HG02970 (cell line): ENCODE data around the gene NT5DC3.
"Not testable (repeated sequence)": the region's sequence is repeated elsewhere in the genome, so short reads cannot be mapped to it uniquely, and the experiment has no call there.

Experiments used
- ATAC-seq: cut with Tn5 transposase; IDR thresholded peaks from one replicate; pipeline ENCODE4 v1.9.1; 2021; ENCODE audit warnings: mild to moderate bottlenecking, moderate library complexity, moderate number of reproducible peaks; ENCODE audit not compliant: unreplicated experiment, low FRiP score

The NT5DC3 gene

DNA sequence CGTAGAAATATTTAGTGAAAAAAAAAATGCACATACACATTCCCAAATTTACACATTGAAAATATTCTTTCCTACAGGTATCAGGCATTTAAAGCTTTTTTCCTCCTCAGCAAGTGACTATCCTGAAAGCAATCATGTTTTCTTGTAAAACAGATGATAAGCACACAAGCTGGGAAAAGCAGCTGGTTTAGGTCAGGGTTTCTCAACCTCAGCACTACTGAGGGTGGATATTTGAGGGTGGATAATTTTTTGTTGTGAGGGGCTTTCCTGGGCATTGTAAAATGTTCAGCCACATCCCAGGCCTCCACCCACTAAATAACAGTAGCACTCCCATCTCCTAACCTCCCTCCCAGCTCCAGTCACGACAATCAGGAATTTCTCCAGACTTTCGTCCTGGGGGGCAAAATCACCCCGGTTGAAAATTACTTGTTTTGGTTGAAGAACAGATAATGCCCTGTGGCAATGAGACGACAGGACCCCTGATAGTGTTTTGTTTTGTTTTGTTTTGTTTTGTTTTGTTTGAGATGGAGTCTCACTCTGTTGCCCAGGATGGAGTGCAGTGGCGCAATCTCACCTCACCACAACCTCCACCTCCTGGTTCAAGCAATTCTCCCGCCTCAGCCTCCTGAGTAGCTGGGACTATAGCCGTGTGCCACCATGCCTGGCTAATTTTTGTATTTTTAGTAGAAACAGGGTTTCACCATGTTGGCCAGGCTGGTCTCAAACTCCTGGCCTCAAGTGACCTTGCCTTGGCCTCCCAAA lies 15.0 kb upstream of the NT5DC3 start:
- no peak for ATAC-seq

DNA sequence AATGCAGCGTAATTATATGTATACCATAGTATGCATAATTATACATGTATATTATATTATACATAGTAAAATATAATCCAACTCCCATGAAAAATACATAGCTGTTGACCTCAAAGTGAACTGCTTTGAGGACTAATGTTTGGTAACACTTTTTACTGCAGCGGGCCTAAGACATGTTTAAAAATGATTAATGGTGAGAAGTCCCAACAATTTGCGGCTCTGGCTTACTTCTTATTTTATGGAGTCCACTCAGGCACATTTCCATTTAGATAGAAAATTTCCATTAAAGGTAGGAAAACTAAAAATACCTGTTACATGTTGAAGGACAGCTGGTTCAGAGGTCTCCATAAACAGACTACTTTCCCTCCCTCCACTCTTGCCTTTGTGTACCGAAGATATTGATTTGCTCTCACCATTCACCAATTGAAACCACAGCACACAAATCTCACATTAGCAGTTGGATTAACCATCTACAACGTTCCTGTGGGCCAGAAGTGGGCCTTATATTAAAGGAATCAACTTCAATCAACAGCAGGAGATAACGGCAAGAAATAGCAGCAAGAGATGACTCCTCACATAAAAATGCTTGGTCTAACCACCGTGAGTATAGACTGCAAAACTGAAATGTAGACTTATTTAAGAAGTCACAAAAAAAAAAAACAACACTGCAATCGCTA lies 14.1 kb upstream of the NT5DC3 start:
- no peak for ATAC-seq

DNA sequence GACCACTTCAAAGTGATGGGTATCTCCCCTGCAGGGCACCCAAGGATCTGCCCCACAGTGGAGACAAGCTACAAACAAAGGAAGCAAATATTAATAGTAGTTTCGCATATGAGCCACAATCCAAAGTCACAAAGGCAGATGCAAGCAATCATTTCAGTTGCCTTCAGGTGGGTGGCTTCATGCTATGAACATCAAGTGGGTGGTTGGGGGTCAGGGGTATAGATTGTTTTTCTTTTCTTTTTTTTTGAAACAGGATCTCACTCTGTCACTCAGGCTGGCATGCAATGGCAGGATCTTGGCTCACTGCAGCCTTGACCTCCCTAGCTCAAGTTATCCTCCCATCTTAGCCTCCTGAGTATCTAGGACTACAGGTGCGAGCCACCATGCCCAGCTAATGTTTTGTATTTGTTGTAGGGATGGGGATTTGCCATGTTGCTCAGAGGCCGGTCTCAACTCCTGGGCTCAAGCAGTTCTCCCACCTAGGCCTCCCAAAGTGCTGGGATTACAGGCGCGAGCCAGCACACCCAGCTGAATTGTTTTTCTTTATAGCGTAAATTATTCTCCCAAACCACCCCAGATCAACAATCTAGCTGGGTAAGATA lies 13.4 kb upstream of the NT5DC3 start:
- ATAC-seq = no peak

DNA sequence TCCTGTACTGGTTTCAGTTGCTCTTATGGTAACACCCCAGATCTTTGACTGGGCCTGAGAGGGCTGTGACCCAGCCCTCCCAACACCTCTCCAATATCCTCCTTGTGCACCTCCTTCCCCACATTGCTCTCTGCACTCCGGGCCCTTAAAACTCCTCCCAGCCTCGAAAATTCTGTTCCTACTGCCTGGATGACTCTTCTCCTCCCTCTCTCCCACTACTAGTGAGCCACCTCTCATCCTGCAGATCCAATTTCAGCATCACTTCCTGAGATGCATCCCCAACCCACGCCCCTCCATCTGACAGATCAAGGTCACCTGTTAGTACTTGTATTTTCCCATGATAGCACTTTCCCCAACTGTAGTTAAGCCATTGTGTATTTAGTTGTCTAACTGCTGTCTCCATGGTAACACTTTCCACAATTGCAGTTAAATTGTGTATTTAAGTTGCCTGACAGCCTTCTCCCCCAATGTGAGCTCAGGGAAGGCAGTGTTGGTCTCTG lies 11.5 kb upstream of the NT5DC3 start:
- no peak for ATAC-seq

DNA sequence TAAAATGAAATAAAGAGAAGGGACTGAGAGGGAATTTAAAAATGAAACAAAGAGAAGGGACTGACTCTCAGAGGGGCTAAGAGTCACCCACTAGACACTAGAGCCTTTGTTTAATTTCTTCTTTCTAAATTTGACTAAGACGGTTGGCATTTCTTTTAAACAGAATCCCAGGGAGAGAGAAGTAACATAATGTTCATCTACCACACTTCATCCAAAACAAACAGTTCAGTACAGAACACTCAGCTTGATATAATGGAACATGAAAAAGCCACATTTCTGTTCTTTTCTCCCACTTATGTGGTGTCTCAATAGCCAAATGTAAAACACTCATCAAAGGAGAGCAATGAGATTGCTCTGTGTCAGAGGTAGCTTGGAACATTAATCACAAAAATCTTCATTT lies 10.1 kb upstream of the NT5DC3 start:
- no peak for ATAC-seq

DNA sequence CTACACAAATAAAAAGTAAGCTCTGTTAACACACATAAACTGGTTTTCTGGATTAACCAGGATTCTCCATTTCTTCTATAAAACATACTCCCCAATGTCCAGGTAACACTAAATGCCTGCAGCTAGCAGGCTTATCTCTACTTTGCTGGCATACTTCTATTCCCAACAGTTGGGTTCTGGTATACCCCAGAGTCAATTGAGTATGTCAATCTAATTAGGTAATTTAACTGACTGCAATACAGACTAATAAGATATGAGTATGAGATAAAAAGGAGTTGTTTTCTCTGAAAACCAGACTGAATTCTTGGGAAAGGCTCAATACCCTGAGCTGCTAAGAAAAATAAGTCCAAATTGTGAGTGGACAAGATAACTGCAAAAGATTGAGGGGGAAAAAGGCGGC lies 9.4 kb upstream of the NT5DC3 start:
- ATAC-seq = no peak

DNA sequence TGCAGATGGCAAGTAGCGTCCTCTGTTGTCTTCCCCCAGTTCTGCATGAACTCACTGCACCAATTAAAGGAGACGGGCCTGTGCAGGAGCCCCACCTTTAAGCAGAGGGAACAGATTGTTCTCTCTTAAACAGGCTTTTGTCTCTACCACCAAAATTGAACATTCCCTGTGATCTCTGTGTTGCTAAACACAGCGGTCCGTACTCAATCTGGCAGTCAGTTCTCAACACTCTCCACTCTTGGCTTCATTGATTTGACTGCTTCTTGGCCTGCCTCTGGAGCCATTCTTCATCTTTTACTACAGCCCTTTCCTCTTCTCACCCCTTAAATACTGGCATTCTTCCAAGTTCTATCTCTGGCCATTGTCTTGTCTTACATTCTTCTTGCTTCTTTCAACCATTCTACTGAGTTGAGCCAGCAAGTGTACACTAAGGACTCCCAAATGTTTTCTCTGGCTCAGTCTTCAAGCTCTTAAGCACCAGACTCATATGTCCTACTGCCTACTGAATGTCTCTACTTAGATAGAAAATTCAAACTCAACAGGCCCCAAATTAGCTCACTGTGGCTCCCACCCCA lies 8.0 kb upstream of the NT5DC3 start:
- ATAC-seq = no peak

DNA sequence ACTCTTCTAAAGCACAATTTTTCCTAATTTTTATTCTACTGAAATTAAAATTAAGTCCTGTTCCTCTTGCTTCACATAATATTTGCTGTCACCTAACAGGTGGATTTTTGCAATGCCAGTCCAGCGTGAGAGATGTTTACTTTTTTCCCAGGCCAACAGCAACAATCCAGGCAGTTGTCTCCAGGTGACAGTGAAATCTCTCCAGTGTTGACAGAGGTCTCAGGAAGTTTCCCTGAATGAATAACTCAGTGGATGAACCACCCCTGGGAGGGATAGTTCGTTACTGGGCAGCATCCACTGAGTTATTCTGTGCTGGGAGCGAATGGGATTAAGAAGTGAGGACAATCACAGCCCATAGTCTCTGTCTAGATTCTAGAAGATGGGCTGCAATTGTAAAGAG lies 7.1 kb upstream of the NT5DC3 start:
- ATAC-seq = no peak

DNA sequence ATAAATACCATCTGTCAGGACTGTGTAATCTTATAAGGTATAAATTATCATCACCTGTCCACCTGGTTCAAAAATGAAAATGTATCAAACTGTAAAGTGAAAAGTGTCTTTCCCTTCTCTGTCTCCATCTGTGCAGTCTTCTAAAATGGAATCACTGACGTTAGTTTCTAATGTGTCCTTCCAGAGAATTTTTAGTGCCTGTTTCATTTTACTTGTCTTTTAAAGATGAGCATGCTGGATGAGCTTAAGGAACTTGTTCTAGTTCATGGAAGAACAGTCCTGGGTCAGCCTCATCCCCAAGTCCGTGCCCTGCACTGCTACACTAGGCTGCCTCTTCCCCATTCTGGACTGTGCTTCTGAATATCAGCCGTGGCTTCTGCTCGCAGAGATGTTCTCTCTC lies 5.4 kb upstream of the NT5DC3 start:
- ATAC-seq = no peak

DNA sequence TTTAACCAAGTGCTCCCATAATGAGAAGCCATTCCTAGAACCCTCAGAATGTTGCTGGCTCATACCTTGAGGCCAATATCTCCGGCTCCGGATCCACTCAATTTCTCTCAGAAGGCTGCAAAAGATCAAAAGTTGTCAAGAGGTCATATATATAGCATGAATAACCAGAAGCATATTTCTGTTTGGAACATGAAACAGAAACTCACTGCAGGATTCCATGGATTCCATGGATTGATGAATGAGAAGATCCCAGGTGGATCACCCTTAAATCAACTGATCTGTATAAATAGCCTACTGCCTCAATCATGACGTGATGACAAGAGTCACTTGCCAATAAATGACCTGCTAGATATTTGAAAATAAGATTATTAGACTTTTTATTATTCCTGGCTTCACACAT lies 3.3 kb upstream of the NT5DC3 start:
- no peak for ATAC-seq

DNA sequence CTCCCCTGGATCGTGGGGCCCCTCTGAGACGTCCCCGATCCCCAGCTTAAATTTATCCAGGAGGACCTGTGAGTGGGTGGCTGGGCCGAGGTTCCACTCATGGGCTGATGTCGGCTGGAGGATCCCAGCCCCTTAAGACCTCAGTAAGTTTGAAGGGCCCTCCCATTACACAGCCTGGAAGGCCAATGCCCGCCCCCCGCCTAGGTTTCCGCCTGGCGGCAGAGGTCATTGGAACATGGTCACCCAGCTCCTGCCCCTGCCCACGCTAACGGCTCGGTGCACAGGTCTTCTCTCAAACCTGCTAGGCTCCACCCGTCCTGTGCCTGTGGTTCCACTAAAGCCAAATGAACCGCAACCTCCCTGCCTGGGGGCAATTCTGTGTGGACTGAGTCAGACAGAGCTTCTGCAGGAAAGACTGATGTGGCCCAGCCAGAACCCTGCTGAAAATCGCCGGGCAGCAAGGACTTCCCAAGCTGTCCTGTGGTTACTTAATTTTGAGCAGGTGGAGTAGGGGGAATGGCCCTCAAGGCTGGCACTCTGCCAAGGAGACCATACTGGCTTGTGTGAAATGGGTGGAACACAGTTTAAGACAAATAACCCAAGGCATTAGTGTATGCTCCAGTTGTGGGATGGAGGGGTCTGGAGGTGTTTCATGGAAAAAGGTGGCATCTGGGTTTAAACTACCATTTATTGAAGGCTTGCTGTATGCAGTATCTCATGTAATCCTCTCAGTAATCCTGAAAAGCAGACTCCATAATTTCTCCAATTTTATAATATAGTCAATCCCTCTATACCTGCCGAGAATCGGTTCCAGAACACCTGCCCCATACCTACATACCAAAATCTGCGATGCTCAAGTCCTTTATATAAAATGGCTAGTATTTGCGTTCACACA lies 903 bp upstream of the NT5DC3 start:
- ATAC-seq = peak; percentile 7

DNA sequence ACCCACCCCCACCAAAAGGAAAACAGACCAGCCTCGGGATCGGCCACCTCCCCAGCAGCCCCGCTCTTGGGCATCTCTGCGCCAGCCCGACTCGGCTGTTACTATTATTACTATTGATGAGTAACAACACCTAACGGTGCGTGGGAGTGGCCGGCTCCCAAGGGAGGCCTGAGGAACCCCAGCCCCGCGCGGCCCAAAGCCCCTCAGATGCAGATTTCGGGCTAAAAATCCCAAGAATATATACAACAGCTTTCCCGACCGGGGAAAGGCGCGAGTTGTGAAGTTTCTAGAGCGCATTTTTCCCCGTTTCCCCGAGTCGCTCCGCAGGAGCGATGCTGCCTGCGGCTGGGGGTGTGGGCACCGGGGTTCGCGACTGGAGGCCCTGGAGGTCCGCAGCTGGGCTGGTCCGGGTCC lies 565 bp downstream of the NT5DC3 start:
- peak; percentile 24 for ATAC-seq

DNA sequence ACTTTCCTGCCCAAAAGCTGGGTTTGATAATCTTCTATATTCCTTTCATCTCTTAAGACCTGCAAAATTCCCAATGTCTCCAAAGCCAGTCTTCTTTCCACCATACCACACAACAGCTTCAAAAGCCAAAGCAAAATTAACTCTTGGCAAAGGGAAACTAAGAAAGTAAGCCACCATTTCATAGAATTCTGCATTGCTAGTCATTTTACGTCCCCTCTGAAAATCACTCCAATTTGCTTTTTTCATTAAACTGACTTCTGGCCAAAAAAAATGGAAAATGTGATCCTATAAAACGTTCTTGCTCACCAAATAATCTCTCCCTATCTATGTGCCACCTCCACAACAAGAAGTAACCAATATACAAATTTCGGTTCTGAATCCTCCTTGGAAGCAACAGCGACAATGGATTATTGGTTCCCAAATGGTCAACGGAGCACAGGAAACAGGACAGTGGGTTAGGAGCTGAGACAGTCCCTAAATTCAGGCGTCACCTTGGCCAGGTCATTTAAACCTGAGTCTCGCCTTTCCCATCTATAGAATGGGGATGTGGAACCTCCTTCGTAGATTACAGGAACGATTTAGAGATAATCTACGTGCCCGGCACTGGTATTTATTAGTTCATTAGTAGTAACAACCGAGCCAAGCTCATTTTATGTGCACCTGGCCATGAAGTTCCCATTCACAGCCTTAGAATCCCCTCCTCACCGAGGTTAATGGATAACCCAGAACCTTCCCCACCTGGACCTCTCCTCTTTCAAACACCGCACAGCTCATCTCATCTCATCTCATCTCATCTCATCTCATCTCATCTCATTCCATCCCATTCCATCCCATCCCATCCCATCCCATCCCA lies 1.2 kb downstream of the NT5DC3 start:
- ATAC-seq = no peak

DNA sequence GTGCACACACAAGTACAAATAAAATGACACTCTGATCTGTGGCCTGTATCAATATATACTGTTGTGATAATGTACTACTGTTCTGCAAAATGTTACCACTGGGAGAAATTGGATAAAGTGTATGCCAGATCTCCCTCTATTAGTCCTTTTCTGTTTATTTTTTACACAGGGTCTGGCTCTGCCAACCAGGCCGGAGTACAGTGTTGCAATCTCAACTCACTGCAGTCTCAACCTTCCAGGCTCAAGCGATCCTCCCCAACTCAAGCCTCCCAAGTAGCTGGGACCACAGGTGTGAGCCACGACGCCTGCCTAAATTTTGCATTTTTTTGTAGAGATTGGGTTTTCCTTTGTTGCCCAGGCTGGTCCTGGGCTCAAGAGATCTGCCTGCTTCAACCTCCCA lies 1.9 kb downstream of the NT5DC3 start:
- no peak for ATAC-seq

DNA sequence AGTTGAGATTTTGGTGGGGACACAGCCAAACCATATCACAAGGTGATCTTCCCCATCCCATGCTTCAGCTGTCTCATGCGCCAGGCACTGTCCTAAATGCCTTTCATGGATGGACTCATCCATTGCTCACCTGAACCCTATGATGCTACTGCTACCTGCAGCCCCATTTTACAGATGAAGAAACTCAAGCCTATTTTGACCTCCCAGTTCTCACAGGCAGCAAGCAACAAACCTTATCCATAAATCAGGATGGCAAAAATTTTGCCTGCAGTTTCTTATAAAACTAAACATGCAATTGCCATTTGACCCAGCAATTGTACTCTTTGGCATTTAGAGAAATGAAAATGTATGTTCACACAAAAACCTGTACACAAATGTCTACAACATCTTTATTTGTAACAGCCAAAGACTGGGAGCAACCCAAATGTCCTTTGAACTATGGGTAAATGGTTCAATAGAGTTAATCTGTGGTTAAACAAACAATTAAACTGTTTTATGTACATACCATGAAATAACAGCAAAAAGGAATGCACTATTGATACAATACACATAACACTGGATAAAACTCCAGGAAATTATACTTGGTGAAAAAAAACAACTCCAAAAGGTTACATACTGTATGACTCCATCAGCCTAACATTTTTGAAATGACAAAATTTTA lies 2.6 kb downstream of the NT5DC3 start:
- ATAC-seq = no peak

DNA sequence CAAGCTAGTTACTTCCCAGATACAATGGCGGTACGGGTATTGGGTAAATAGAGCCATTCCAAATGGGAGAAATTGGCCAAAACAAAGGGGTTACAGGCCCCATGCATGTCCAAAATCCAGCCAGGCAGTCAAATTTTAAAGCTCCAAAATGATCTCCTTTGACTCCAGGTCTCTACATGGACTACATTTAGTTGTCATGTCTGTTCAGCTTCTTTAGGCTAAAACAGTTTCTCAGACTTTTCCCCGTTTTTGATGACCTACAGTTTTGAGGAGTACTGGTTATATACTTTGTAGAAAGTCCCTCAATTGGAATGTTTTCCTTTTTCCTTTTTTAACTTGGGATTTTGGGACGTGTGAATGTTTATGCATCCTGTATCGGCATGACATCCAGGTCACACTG lies 4.7 kb downstream of the NT5DC3 start:
- no peak for ATAC-seq

DNA sequence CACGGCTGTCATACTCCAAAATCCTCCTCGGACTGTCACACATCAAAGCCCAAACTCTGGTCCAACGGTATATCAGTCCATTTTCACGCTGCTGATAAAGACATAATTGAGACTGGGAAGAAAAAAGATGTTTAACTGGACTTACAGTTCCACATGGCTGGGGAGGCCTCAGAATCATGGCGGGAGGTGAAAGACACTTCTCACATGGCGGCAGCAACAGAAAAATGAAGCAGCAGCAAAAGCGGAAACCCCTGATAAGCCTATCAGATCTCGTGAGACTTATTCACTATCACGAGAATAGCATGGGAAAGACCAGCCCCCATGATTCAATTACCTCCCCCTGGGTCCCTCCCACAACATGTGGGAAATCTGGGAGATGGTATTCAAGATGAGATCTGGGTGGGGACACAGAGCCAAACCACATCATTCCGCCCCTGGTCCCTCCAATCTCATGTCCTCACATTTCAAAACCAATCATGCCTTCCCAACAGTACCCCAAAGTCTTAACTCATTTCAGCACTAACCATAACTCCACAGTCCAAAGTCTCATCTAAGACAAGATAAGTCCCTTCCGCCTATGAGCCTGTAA lies 5.2 kb downstream of the NT5DC3 start:
- ATAC-seq = not testable (repeated sequence)

DNA sequence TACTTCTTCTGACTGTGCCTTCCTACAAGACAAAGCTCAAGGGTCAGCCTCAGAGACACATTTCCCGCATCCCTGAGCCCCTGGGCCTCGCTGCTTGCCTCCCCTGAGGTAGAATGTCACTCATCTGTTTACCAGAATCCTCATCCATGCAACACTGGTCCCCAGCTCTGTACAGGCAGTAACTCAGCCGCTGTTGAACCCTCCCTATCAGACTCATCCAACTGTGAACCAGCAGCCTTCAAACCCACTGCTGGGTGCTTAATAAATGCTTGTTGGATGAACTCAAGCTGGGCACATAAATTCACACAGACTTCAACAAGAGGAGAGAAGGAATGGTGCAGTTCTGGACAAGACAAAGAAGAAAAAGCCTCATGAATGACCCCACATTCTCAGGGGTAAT lies 6.1 kb downstream of the NT5DC3 start:
- no peak for ATAC-seq

DNA sequence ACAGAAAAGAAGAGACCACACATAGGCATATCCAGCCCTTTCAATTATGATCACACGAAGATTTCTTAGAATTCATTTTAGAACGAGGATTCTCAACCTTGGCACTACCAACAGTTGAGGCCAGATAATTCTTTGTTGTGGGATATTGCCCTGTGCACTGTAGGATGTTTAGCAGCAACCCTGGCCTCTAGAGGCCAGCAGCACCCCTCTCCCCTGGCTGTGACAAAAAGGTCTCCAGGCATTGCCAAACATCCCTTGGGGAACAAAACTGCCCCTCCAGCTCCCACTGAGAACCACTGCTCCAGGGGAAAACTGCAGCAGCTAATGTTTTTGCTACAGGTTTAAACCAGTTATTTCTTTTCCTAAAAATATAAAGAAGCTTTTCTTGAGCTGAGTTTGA lies 7.1 kb downstream of the NT5DC3 start:
- ATAC-seq = no peak
